Keratinocyte (primary cell): ENCODE data around the gene NOS1. TPM values are rescaled to one million over a fixed set of nuclear protein-coding genes. Genes with fewer than 3 reads are reported as not detected.

Experiments
- DNase-seq: peaks from one replicate; pipeline ENCODE4 v3.0.0-alpha.2; 2011; ENCODE audit warnings: low read depth, missing footprints, low spot score
- FAIRE-seq: peaks from 2 replicates; lab custom pipeline; 2011; peaks lifted over from hg19 to GRCh38; lab: Jason Lieb, UNC
- H2AFZ ChIP-seq: 2 replicates; pipeline ENCODE4 v1.6.0; 2012; ENCODE audit warnings: low read length, control low read depth, inconsistent platforms; ENCODE audit not compliant: control insufficient read depth
- H3K27ac ChIP-seq: 2 replicates; pipeline ENCODE4 v1.5.1; 2011; ENCODE audit warnings: low read length; ENCODE audit not compliant: control insufficient read depth, insufficient read depth
- H3K27me3 ChIP-seq: 3 replicates; pipeline ENCODE4 v1.6.0; 2011; ENCODE audit warnings: low read length; ENCODE audit not compliant: control insufficient read depth, insufficient read depth; ENCODE audit errors: extremely low read depth
- H3K36me3 ChIP-seq, 2 experiments: 2 replicates in 1 of 2; 3 replicates in 1 of 2; pipeline ENCODE4 v1.5.1; 2011; ENCODE audit warnings: low read length in 2 of 2, mild to moderate bottlenecking in 1 of 2; ENCODE audit not compliant: control insufficient read depth in 2 of 2, insufficient read depth in 2 of 2; ENCODE audit errors: extremely low read depth in 1 of 2
- H3K4me1 ChIP-seq: 3 replicates; pipeline ENCODE4 v1.5.1; 2011; ENCODE audit warnings: low read length; ENCODE audit not compliant: control insufficient read depth, insufficient read depth; ENCODE audit errors: extremely low read depth
- H3K4me2 ChIP-seq: 3 replicates; pipeline ENCODE4 v1.6.0; 2011; ENCODE audit warnings: low read depth, low read length; ENCODE audit not compliant: control insufficient read depth, insufficient read depth; ENCODE audit errors: extremely low read depth
- H3K4me3 ChIP-seq, 3 experiments: fragments of 200-600 bp in 1 of 3; sonication (generic) in 1 of 3; 2 replicates in 2 of 3; 3 replicates in 1 of 3; pipeline ENCODE4 v1.5.1; 2011 to 2016; ENCODE audit warnings: low read length in 3 of 3, mild to moderate bottlenecking in 3 of 3, control low read depth in 2 of 3, inconsistent platforms in 1 of 3, low read depth in 1 of 3, mixed read lengths in 1 of 3, mixed run types in 1 of 3, moderate library complexity in 1 of 3; ENCODE audit not compliant: control insufficient read depth in 2 of 3, insufficient read depth in 2 of 3; ENCODE audit errors: extremely low read depth in 1 of 3
- H3K79me2 ChIP-seq: 2 replicates; pipeline ENCODE4 v1.6.0; 2012; ENCODE audit warnings: low read length; ENCODE audit not compliant: control insufficient read depth, insufficient read depth
- H3K9ac ChIP-seq: 3 replicates; pipeline ENCODE4 v1.6.0; 2011; ENCODE audit warnings: low read length; ENCODE audit not compliant: control insufficient read depth, insufficient read depth; ENCODE audit errors: extremely low read depth
- H3K9me1 ChIP-seq: 3 replicates; pipeline ENCODE4 v1.6.0; 2011; ENCODE audit warnings: low read length; ENCODE audit not compliant: control insufficient read depth, insufficient read depth; ENCODE audit errors: extremely low read depth
- H3K9me3 ChIP-seq: 2 replicates; pipeline ENCODE4 v1.5.1; 2012; ENCODE audit warnings: low read depth, low read length; ENCODE audit not compliant: control insufficient read depth
- H4K20me1 ChIP-seq: 3 replicates; pipeline ENCODE4 v1.6.0; 2011; ENCODE audit warnings: low read length; ENCODE audit not compliant: control insufficient read depth, insufficient read depth; ENCODE audit errors: extremely low read depth
- CTCF ChIP-seq, 3 experiments: IDR thresholded peaks in 1 of 3; conservative IDR thresholded peaks in 1 of 3; optimal IDR thresholded peaks in 1 of 3; 2 replicates in 2 of 3; 3 replicates in 1 of 3; pipeline versions ENCODE3 to v1.5.1; 2011; ENCODE audit warnings: low read length in 3 of 3, mild to moderate bottlenecking in 3 of 3, moderate library complexity in 2 of 3, control low read depth in 1 of 3, inconsistent platforms in 1 of 3; ENCODE audit not compliant: insufficient read depth in 2 of 3; ENCODE audit errors: extremely low read depth in 1 of 3
- EZH2 ChIP-seq: IDR thresholded peaks from one replicate; pipeline ENCODE4 v1.6.1; 2012; ENCODE audit warnings: inconsistent platforms, mild to moderate bottlenecking, low read length, moderate library complexity
- dilution Hi-C: fragments of 300-500 bp; cut with MboI; formaldehyde crosslinking; loops from one replicate; pipeline ENCODE4 v1.7.0; 2020; ENCODE audit warnings: low sequenced_read_pairs; ENCODE audit not compliant: extremely low pct_ligation_motif_present
- polyA plus RNA-seq, 5 experiments: library from polyadenylated mRNA; depleted of rRNA in 3 of 5; stranded (reverse) in 3 of 5; stranded (forward) in 1 of 5; unstranded in 1 of 5; fragments of >200 nt; gene quantifications; 1 replicate in 1 of 5; 2 replicates in 3 of 5; 3 replicates in 1 of 5; pipeline versions ENCODE4 v1.2.1 to v1.2.3, GENCODE V29; 2011 to 2012; ENCODE audit warnings: missing spikeins in 2 of 5, low read depth in 1 of 5, low replicate concordance in 1 of 5

Gene NOS1
- polyA plus RNA-seq, 1 donor (not counting 4 experiments of a cell fraction or from before 2014, with no cell fraction given): 5.6 TPM

- Histone ChIP-seq H3K36me3 (peaks cover 21 to 27% of the 10 kb centered on the region in 2 experiments), H3K4me2 (no peak overlapping the region), H2AFZ (no peak overlapping the region), H3K9ac (no peak overlapping the region), H4K20me1 (no peaks in the 10 kb centered on the region), H3K27ac (no peak overlapping the region), H3K9me1 (no peaks in the 10 kb centered on the region), H3K79me2 (no peaks in the 10 kb centered on the region), H3K9me3 (no peaks in the 10 kb centered on the region), H3K4me3 (no peak overlapping the region), H3K4me1 (no peaks in the 10 kb centered on the region), H3K27me3 (no peaks in the 10 kb centered on the region)
- DNase-seq (no peak), FAIRE-seq (no peak)
- dilution Hi-C loops: no loop called here
- no peak for TF ChIP-seq CTCF (optimal IDR thresholded peaks at IDR 0.05 in 1 of 3, IDR thresholded peaks at IDR 0.05 in 1 of 3, conservative IDR thresholded peaks at IDR 0.05 in 1 of 3; ENCODE audit: extremely low read depth in 1 of 3, insufficient read depth in 2 of 3, low read length in 3 of 3)
- TF ChIP-seq EZH2: no peak
These were observed 191.9 kb downstream of the NOS1 start for GRCh38 chr12:117169548-117169947.

- Histone ChIP-seq H3K79me2 (no peaks in the 10 kb centered on the region), H2AFZ (no peak overlapping the region), H3K4me1 (no peaks in the 10 kb centered on the region), H3K4me2 (no peak overlapping the region), H3K9me1 (no peaks in the 10 kb centered on the region), H3K36me3 (peaks cover 19 to 23% of the 10 kb centered on the region in 2 experiments), H3K9ac (no peak overlapping the region), H4K20me1 (no peaks in the 10 kb centered on the region), H3K27ac (no peak overlapping the region), H3K4me3 (no peak overlapping the region), H3K9me3 (no peaks in the 10 kb centered on the region), H3K27me3 (no peaks in the 10 kb centered on the region)
- TF ChIP-seq CTCF (optimal IDR thresholded peaks at IDR 0.05 in 1 of 3, IDR thresholded peaks at IDR 0.05 in 1 of 3, conservative IDR thresholded peaks at IDR 0.05 in 1 of 3; ENCODE audit: extremely low read depth in 1 of 3, insufficient read depth in 2 of 3, low read length in 3 of 3): no peak
- no peak for TF ChIP-seq EZH2
- no peak for DNase-seq
- dilution Hi-C loops: no loop called here
- no peak for FAIRE-seq
These were observed 192.4 kb downstream of the NOS1 start for GRCh38 chr12:117168976-117169375.
